Iris pigment epithelial cell (primary cell): Measurements from ENCODE around the gene RPS6KA5.
"Not testable (repeated sequence)": the region's sequence is repeated elsewhere in the genome, so short reads cannot be mapped to it uniquely, and the experiment has no call there.

ENCODE experiments used
- DNase-seq: peaks from one replicate; pipeline ENCODE4 v3.0.0-alpha.2; 2011; ENCODE audit warnings: low read depth

RPS6KA5 gene

GRCh38 chr14:90867501-90867900, 192.9 kb downstream of the RPS6KA5 start:
- no peak for DNase-seq

- no peak for DNase-seq
Measured at GRCh38 chr14:90866833-90867232, 193.6 kb downstream of the RPS6KA5 start.

GRCh38 chr14:90864741-90865140, 195.7 kb downstream of the RPS6KA5 start:
- DNase-seq: no peak

GRCh38 chr14:90858511-90858910, 201.9 kb downstream of the RPS6KA5 start:
- DNase-seq: no peak

- no peak for DNase-seq
Measured at GRCh38 chr14:90857866-90858265, 202.6 kb downstream of the RPS6KA5 start.

GRCh38 chr14:90856115-90856514, 204.3 kb downstream of the RPS6KA5 start:
- DNase-seq: not testable (repeated sequence)

- DNase-seq: no peak
Measured at GRCh38 chr14:90853116-90853515, 207.3 kb downstream of the RPS6KA5 start.

GRCh38 chr14:90851327-90852036, 209.0 kb downstream of the RPS6KA5 start:
- DNase-seq: no peak

GRCh38 chr14:90850487-90850886, 210.0 kb downstream of the RPS6KA5 start:
- DNase-seq: peak; percentile 55

- DNase-seq: no peak
Measured at GRCh38 chr14:90849787-90850444, 210.5 kb downstream of the RPS6KA5 start.

GRCh38 chr14:90848944-90849731, 211.3 kb downstream of the RPS6KA5 start:
- DNase-seq: peak; percentile 22

GRCh38 chr14:90846511-90846910, 213.9 kb downstream of the RPS6KA5 start:
- DNase-seq: peak; percentile 45

- no peak for DNase-seq
Measured at GRCh38 chr14:90844321-90844720, 216.1 kb downstream of the RPS6KA5 start.

- no peak for DNase-seq
Measured at GRCh38 chr14:90842726-90843125, 217.7 kb downstream of the RPS6KA5 start.

- DNase-seq: not testable (repeated sequence)
Measured at GRCh38 chr14:90840667-90841066, 219.8 kb downstream of the RPS6KA5 start.

GRCh38 chr14:90839889-90840266, 220.6 kb downstream of the RPS6KA5 start:
- no peak for DNase-seq

- DNase-seq: peak; percentile 40
Measured at GRCh38 chr14:90839024-90839888, 221.2 kb downstream of the RPS6KA5 start.

GRCh38 chr14:90838531-90838930, 221.9 kb downstream of the RPS6KA5 start:
- not testable (repeated sequence) for DNase-seq

GRCh38 chr14:90837355-90837754, 223.1 kb downstream of the RPS6KA5 start:
- peak; percentile 72 for DNase-seq

- no peak for DNase-seq
Measured at GRCh38 chr14:90836692-90837063, 223.8 kb downstream of the RPS6KA5 start.

GRCh38 chr14:90831821-90832220, 228.6 kb downstream of the RPS6KA5 start:
- DNase-seq: no peak
